ENCODE data around the gene SYT2.
"Not testable (repeated sequence)": the region's sequence is repeated elsewhere in the genome, so short reads cannot be mapped to it uniquely, and the experiment has no call there.

DNA sequence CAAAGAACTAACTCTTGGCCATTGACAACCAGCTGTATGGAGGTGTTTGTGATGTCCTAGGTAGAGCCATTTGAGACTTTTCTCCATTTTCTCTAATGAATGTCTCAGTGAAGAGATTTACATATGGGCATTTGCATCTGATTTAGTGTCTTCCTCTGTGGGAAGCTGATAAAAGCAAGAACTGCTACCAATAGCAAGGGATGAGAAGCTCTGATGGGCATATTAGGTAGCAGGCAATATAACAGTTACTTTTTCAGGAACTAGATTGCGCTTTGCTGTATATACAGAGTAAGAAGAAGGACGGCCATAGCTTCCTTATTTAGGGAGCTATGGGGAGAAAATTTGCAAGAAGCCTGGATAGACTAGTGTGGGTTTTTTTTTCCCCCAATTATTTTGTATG lies 169.4 kb downstream of the SYT2 start:
- TF ChIP-seq POLR2AphosphoS5, POLR2A (IDR thresholded peaks at IDR 0.05; ENCODE audit: low read depth, low read length): not testable (repeated sequence)

Data from GM12891 (cell line).